HG03442 (cell line): ENCODE measurements around the gene ZFAND2B.

ENCODE experiments used
- ATAC-seq: cut with Tn5 transposase; IDR thresholded peaks from one replicate; pipeline ENCODE4 v1.9.1; 2021; ENCODE audit warnings: mild to moderate bottlenecking, moderate library complexity; ENCODE audit not compliant: unreplicated experiment

ZFAND2B gene

GRCh38 chr2:219204425-219205164, 2.0 kb upstream of the ZFAND2B start:
- no peak for ATAC-seq

GRCh38 chr2:219205165-219205538, 1.4 kb upstream of the ZFAND2B start:
- ATAC-seq, result no peak

GRCh38 chr2:219205981-219206327, 628 bp upstream of the ZFAND2B start:
- ATAC-seq, result no peak

- ATAC-seq, result no peak
Measured at GRCh38 chr2:219207134-219207883, 727 bp downstream of the ZFAND2B start.

- ATAC-seq, result no peak
Measured at GRCh38 chr2:219207884-219208740, 1.5 kb downstream of the ZFAND2B start.

GRCh38 chr2:219209236-219210195, 2.9 kb downstream of the ZFAND2B start:
- ATAC-seq, result no peak

- ATAC-seq, result no peak
Measured at GRCh38 chr2:219210196-219210885, 3.8 kb downstream of the ZFAND2B start.

- ATAC-seq, result no peak
Measured at GRCh38 chr2:219210886-219211362, 4.3 kb downstream of the ZFAND2B start.

- ATAC-seq, result no peak
Measured at GRCh38 chr2:219213026-219213415, 6.4 kb downstream of the ZFAND2B start.

GRCh38 chr2:219213486-219214071, 7.0 kb downstream of the ZFAND2B start:
- ATAC-seq, result no peak

GRCh38 chr2:219214141-219214540, 7.6 kb downstream of the ZFAND2B start:
- no peak for ATAC-seq

GRCh38 chr2:219214786-219215185, 8.2 kb downstream of the ZFAND2B start:
- ATAC-seq, result no peak

- no peak for ATAC-seq
Measured at GRCh38 chr2:219215871-219216534, 9.4 kb downstream of the ZFAND2B start.

- no peak for ATAC-seq
Measured at GRCh38 chr2:219216535-219216915, 9.9 kb downstream of the ZFAND2B start.

GRCh38 chr2:219218217-219218731, 11.7 kb downstream of the ZFAND2B start:
- ATAC-seq, result peak; percentile 22

GRCh38 chr2:219218732-219219701, 12.4 kb downstream of the ZFAND2B start, which contains the start of gene ABCB6:
Gene ABCB6 (minus strand): TSS chr2:219218958. CDS start chr2:219218673, 285 bp downstream.
- ATAC-seq, result peak; percentile 69

- ATAC-seq, result no peak
Measured at GRCh38 chr2:219219784-219220532, 13.4 kb downstream of the ZFAND2B start.
